Mammary epithelial cell (primary cell): ENCODE results near the gene RAB20.

Experiments
- CTCF ChIP-seq, 2 donors: IDR thresholded peaks in 1 of 2; conservative IDR thresholded peaks in 1 of 2; 2 replicates each; pipeline ENCODE4 v1.5.1; 2011 to 2012; ENCODE audit warnings: inconsistent platforms in 2 of 2, low read length in 2 of 2, mild to moderate bottlenecking in 2 of 2, control low read depth in 1 of 2, low read depth in 1 of 2; ENCODE audit not compliant: insufficient read depth in 1 of 2; ENCODE audit errors: extremely low read depth in 1 of 2
- EZH2 ChIP-seq: IDR thresholded peaks from 2 replicates; pipeline ENCODE4 v1.6.1; 2012; ENCODE audit warnings: low read length, inconsistent platforms, borderline replicate concordance

- TF ChIP-seq CTCF (conservative IDR thresholded peaks at IDR 0.05 in 1 of 2, IDR thresholded peaks at IDR 0.05 in 1 of 2; ENCODE audit: extremely low read depth in 1 of 2, insufficient read depth in 1 of 2, low read depth in 1 of 2, low read length in 2 of 2): no peak
- TF ChIP-seq EZH2: no peak
These were observed 5.3 kb downstream of the RAB20 start for GRCh38 chr13:110556224-110556606.
